Hematopoietic multipotent progenitor cell treated with erythropoietin and hydrocortisone succinate and interleukin-3 and kit ligand, for 15 days (in vitro differentiated cells): Measurements from ENCODE around the gene MAGI2.

Source experiments
- DNase-seq: peaks from one replicate; pipeline ENCODE4 v3.0.0-alpha.2; 2015; ENCODE audit warnings: low spot score

Gene MAGI2

DNA sequence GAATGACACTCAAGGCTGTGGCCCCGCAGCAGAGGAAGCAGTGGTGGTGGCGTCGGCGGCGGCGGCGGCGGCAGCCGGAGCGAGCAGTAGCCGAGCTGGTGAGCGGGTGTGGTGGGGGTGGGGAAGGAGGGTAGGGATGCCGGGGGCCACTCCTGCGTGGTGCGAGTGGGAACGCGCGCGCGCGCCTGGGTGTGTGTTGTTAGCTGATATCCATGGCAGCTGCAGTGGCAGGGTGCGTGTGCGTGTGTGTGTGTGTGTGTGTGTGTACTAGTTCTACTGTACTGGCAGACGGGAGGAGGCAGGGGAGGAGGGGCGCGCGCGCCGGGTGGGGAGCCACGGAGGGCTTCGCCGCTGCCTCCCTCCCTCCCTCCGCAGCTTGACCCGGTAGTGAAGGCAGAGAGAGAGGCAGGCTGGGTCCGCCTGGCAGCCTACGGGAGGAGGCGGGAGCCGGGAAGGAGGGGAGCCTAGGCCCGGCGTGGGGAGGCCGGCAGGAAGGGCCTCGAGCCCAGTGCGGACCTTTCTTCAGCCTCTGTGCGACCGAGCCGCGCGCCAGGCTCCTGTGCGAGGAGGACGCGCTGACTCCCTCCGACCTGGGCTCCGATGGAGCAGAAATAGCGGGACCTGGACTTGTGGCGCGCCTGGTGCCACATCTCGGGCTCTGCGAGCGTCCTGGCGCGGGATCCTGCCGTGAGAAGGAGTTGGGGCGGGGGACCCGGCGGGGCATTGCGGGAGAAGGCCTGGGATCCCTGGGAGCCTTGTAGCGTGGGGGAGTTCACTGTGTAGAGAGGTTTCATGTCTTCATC, at the start of gene MAGI2:
TSS of gene MAGI2 (minus strand) at position 110 of the 803 bp plus-strand sequence. CDS start 347 bp downstream, outside the sequence.
- DNase-seq, result no peak

DNA sequence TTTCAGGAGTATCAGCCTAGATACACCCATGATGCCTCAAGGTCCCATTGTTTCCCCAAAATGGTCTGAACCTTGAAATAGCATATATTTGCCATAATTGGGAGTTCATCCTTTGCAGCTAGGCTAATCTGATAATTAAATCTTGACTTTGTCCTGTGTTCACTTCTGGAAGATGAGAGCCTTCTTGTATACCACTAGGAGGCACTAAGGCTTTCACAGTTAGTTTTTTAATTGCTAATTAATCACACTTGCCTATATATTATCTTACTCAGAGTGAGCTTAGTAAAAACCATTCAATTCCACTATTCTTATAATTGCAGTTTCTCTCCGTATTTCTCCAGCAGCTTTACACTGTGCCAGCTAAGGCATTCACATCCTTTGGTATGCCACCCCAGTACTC, 48.7 kb upstream of the MAGI2 start:
- no peak for DNase-seq

- no peak for DNase-seq
Measured at GRCh38 chr7:79500759-79501158, 47.3 kb upstream of the MAGI2 start.

GRCh38 chr7:79497728-79498127, 44.3 kb upstream of the MAGI2 start:
- DNase-seq, result no peak

GRCh38 chr7:79495544-79496272, 42.2 kb upstream of the MAGI2 start:
- no peak for DNase-seq

GRCh38 chr7:79494046-79494445, 40.6 kb upstream of the MAGI2 start:
- no peak for DNase-seq

- no peak for DNase-seq
Measured at GRCh38 chr7:79489371-79489770, 35.9 kb upstream of the MAGI2 start.

DNA sequence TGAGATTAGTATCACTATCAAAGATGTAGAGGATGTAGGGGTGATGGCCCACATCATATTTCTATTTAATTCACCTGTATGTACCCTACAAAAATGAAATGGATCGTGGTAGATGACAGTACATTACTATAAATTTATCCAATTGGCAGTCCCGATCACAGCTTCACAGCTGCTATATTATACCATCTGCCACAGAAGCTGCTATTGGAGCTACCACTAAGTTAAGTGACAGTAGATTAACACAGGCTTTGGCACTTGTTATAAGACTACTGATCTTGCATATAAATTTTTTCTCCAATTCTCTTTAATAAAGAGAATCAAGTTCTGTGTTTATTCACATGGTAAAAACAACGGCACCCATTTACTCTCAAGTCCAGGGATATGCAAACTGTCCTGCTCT, 24.9 kb upstream of the MAGI2 start:
- DNase-seq, result no peak

DNA sequence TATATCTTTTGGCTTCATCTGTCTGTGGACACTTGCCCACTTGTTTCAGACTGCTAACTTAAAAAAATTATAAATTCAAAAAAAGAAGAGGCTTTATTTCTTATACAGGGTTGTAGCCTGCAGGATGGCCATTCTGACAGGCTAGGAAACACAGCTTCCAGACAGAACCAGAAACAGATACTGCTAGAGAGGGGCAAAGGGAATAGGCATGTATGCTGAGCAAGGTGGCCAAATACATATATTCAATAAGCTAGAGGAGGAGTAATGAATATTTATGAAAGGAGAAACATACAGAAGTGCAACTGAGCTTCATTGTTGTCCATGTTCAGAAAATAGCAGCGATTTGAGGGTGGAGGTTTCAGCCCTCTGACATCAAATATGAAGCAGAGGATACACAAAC, 22.0 kb upstream of the MAGI2 start:
- no peak for DNase-seq

- DNase-seq, result no peak
Measured at GRCh38 chr7:79471699-79472098, 18.2 kb upstream of the MAGI2 start.

DNA sequence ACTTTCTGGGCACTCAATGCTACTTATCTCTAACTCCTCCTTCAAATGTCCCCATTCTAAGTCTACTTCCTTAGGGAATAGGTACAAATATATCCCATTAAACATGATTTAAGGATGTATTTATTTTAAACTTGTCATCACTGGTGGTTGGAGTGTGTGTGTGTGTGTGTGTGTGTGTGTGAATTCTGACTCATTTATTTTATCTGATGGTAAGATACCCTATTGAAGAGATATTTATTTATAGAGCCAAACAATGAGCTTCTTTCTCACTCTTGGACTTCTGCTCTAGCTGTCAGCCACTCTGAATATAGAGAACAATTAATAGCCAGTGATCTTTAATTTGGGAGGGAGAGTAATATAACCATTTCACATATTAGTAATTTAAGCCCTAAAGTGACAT, 17.8 kb upstream of the MAGI2 start:
- no peak for DNase-seq

DNA sequence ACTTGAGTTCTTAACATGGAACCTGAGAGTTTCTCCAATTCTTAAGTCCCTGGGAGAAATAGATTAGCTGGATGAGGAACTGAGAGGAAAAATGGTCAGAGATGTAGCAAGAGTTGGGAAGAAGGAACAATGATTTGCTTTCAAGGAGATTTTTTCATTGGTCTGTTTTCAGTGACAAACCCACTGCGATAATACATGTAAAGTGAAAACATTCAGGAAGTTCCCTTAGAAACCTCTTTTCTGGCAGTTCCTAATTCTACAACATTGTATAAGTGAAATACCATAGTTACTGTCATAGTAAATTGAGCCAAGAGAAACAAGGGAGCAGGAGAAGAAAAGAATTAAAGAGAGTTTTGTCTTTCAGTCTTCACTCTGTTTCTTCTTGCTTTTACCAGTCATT, 12.1 kb upstream of the MAGI2 start:
- no peak for DNase-seq

DNA sequence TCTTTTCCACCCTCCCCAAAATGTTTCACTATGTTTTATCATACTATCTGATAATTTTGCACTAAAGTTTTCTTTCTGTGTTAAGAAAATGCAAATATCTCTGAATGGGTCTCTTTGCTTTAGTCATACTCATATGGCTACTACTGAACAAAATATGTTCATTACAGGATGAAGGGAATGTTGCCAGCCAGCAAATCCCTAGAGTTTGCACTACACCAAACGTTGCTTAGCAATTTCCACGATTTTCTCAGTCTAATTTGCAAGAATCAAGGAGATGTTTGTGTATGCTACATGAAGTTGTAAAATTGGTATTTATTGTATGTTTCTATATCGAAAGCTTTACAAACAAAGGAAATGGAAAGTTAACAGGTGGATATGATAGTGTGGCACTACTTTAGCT, 10.6 kb upstream of the MAGI2 start:
- DNase-seq, result no peak

GRCh38 chr7:79462390-79462789, 8.9 kb upstream of the MAGI2 start:
- no peak for DNase-seq

- no peak for DNase-seq
Measured at GRCh38 chr7:79461660-79462059, 8.2 kb upstream of the MAGI2 start.

DNA sequence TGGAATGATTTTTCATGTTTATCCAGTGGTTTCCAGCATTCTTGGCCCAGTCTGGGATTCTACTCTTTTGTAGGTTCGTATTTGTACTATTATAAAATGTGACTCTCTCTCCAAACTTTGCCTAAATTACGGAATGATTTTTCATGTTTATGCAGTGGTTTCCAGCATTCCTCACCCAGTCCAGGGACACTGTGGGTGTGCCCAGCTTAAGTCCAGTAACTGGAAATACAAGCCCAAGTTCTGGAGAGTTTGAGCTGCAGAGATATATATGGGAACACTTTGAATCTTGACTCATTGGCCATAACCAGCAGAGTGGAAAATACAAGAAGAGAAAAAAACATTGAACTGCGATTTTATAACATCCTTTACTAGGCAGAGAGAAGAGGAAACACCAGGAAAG, 5.9 kb upstream of the MAGI2 start:
- DNase-seq, result no peak

DNA sequence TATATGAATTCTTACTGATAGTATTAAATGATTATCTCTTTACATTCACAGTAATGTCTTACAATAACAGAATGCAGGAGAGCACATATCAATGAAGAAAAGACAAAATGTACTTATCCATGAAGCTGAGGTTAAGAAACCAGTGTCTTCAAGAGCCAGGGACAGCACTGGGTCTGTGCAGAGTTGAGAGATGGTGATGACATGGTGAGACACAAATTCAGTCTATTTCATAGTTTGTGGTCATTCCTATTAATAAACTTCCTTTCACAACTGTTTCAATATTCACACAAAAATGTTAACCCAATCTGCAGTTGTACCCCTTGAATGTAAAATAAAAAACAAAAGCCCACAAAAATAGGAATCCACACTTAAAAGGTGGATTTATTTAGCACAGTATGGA, 5.3 kb upstream of the MAGI2 start:
- DNase-seq, result no peak

DNA sequence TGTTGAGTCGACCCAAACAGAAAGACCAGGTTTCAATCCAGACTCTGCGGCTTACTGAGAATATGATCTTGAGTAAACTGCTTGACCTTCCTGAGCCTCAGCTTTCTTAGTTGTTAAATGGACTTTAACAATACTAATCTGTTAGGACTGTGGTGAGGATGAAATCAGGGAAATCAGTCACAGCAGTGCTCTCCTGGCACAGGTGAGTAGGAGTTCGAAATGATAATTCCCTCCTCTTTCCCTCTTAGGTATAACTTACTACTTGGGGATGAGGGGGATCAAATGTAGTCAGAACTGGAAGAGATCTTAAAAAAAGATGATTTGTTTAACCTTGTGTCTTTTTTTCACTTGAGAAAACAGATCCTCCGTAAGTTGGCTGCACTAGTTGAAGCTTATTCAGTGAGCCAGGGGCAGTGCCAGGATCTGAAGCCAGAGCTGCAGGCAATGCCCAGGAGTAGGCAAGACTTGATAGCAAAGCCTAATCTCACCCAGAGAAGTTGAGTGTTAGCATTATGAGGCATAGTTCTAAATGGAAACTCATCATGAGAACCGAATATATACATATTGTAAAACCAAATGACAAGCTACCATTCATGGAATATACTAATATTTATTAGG, 1.8 kb upstream of the MAGI2 start:
- DNase-seq, result no peak

- DNase-seq, result no peak
Measured at GRCh38 chr7:79454361-79454960, 994 bp upstream of the MAGI2 start.

GRCh38 chr7:79453266-79453557, 255 bp downstream of the MAGI2 start:
- no peak for DNase-seq

DNA sequence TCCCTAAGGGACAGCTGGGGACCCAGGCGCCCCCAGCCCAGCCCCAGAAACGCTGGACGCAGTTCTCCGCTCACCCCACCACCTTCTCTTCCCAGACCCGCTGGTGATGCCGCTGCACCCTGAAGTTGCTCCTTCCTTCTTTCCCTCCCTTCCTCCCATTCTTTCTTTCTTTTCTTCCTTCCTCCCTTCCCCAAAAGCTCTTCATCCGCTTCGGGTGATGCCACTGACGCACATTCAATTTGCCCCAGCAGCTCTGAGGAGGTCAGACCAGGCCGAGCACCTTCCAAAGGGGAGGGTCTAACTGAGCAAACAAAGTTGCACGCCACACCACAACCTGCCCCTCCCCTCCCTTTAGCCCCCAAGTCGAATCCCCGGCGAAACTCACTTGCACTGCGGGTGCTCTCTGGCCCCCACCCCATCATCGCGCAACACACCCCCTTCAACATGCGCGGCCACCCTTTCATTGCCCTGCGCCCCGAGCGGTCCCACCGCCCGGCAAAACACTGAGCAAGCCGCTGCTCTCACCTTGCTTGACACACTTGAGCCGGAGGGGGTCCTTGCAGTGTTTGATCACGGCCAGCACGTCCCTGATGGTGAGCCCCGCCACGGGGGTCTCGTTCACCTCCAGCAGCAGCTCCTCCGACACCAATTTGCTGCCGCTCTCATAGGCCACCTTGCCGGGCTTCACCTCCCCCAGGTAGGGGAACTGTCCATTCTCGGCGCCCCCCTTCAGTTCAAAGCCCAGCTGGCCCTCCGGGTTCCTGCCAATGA, 787 bp downstream of the MAGI2 start:
- DNase-seq, result no peak

GRCh38 chr7:79452032-79452494, 1.4 kb downstream of the MAGI2 start:
- DNase-seq, result no peak
